Keratinocyte (primary cell): Measurements from ENCODE around the gene FRG1. TPM values are rescaled to one million over a fixed set of nuclear protein-coding genes. Genes with fewer than 3 reads are reported as not detected.
A peak's percentile ranks its signal among the peaks of the same experiment; 100 is the strongest.
"Not testable (repeated sequence)": the region's sequence is repeated elsewhere in the genome, so short reads cannot be mapped to it uniquely, and the experiment has no call there.

Experiments
- DNase-seq: peaks from one replicate; pipeline ENCODE4 v3.0.0-alpha.2; 2011; ENCODE audit warnings: low read depth, missing footprints, low spot score
- FAIRE-seq: peaks from 2 replicates; lab custom pipeline; 2011; peaks lifted over from hg19 to GRCh38; lab: Jason Lieb, UNC
- H2AFZ ChIP-seq: 2 replicates; pipeline ENCODE4 v1.6.0; 2012; ENCODE audit warnings: low read length, control low read depth, inconsistent platforms; ENCODE audit not compliant: control insufficient read depth
- H3K27ac ChIP-seq: 2 replicates; pipeline ENCODE4 v1.5.1; 2011; ENCODE audit warnings: low read length; ENCODE audit not compliant: control insufficient read depth, insufficient read depth
- H3K27me3 ChIP-seq: 3 replicates; pipeline ENCODE4 v1.6.0; 2011; ENCODE audit warnings: low read length; ENCODE audit not compliant: control insufficient read depth, insufficient read depth; ENCODE audit errors: extremely low read depth
- H3K36me3 ChIP-seq, 2 experiments: 2 replicates in 1 of 2; 3 replicates in 1 of 2; pipeline ENCODE4 v1.5.1; 2011; ENCODE audit warnings: low read length in 2 of 2, mild to moderate bottlenecking in 1 of 2; ENCODE audit not compliant: control insufficient read depth in 2 of 2, insufficient read depth in 2 of 2; ENCODE audit errors: extremely low read depth in 1 of 2
- H3K4me1 ChIP-seq: 3 replicates; pipeline ENCODE4 v1.5.1; 2011; ENCODE audit warnings: low read length; ENCODE audit not compliant: control insufficient read depth, insufficient read depth; ENCODE audit errors: extremely low read depth
- H3K4me2 ChIP-seq: 3 replicates; pipeline ENCODE4 v1.6.0; 2011; ENCODE audit warnings: low read depth, low read length; ENCODE audit not compliant: control insufficient read depth, insufficient read depth; ENCODE audit errors: extremely low read depth
- H3K4me3 ChIP-seq, 3 experiments: fragments of 200-600 bp in 1 of 3; sonication (generic) in 1 of 3; 2 replicates in 2 of 3; 3 replicates in 1 of 3; pipeline ENCODE4 v1.5.1; 2011 to 2016; ENCODE audit warnings: low read length in 3 of 3, mild to moderate bottlenecking in 3 of 3, control low read depth in 2 of 3, inconsistent platforms in 1 of 3, low read depth in 1 of 3, mixed read lengths in 1 of 3, mixed run types in 1 of 3, moderate library complexity in 1 of 3; ENCODE audit not compliant: control insufficient read depth in 2 of 3, insufficient read depth in 2 of 3; ENCODE audit errors: extremely low read depth in 1 of 3
- H3K79me2 ChIP-seq: 2 replicates; pipeline ENCODE4 v1.6.0; 2012; ENCODE audit warnings: low read length; ENCODE audit not compliant: control insufficient read depth, insufficient read depth
- H3K9ac ChIP-seq: 3 replicates; pipeline ENCODE4 v1.6.0; 2011; ENCODE audit warnings: low read length; ENCODE audit not compliant: control insufficient read depth, insufficient read depth; ENCODE audit errors: extremely low read depth
- H3K9me1 ChIP-seq: 3 replicates; pipeline ENCODE4 v1.6.0; 2011; ENCODE audit warnings: low read length; ENCODE audit not compliant: control insufficient read depth, insufficient read depth; ENCODE audit errors: extremely low read depth
- H3K9me3 ChIP-seq: 2 replicates; pipeline ENCODE4 v1.5.1; 2012; ENCODE audit warnings: low read depth, low read length; ENCODE audit not compliant: control insufficient read depth
- H4K20me1 ChIP-seq: 3 replicates; pipeline ENCODE4 v1.6.0; 2011; ENCODE audit warnings: low read length; ENCODE audit not compliant: control insufficient read depth, insufficient read depth; ENCODE audit errors: extremely low read depth
- EZH2 ChIP-seq: IDR thresholded peaks from one replicate; pipeline ENCODE4 v1.6.1; 2012; ENCODE audit warnings: inconsistent platforms, mild to moderate bottlenecking, low read length, moderate library complexity
- dilution Hi-C: fragments of 300-500 bp; cut with MboI; formaldehyde crosslinking; loops from one replicate; pipeline ENCODE4 v1.7.0; 2020; ENCODE audit warnings: low sequenced_read_pairs; ENCODE audit not compliant: extremely low pct_ligation_motif_present
- polyA plus RNA-seq, 5 experiments: library from polyadenylated mRNA; depleted of rRNA in 3 of 5; stranded (reverse) in 3 of 5; stranded (forward) in 1 of 5; unstranded in 1 of 5; fragments of >200 nt; gene quantifications; 1 replicate in 1 of 5; 2 replicates in 3 of 5; 3 replicates in 1 of 5; pipeline versions ENCODE4 v1.2.1 to v1.2.3, GENCODE V29; 2011 to 2012; ENCODE audit warnings: missing spikeins in 2 of 5, low read depth in 1 of 5, low replicate concordance in 1 of 5
- TF ChIP-seq, protein P1 (sequence below), 3 experiments: IDR thresholded peaks in 1 of 3; conservative IDR thresholded peaks in 1 of 3; optimal IDR thresholded peaks in 1 of 3; 2 replicates in 2 of 3; 3 replicates in 1 of 3; pipeline versions ENCODE3 to v1.5.1; 2011; ENCODE audit warnings: low read length in 3 of 3, mild to moderate bottlenecking in 3 of 3, moderate library complexity in 2 of 3, control low read depth in 1 of 3, inconsistent platforms in 1 of 3; ENCODE audit not compliant: insufficient read depth in 2 of 3; ENCODE audit errors: extremely low read depth in 1 of 3

The FRG1 gene
- polyA plus RNA-seq, 1 donor (not counting 4 experiments of a cell fraction or from before 2014, with no cell fraction given), result 19.8 TPM

DNA sequence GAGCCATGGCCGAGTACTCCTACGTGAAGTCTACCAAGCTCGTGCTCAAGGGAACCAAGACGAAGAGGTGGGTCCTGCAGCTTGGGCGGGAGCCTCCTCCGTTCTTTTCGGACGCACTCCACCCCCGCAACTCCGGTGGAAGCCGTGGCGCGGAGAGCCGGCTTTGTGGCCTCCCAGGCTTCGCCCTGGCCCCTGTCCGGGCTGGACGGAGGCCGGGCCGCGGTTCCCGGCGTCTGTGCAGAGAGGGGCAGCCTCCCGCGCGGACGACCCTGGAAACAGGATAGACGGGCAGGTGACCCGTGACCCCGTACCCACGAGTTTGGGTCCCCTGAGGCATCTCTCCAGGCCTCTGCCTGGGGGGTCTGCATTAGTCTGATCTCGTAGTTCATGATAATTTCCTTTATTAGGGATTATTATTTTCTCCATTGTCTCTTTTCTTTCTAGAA lies 356 bp downstream of the FRG1 start:
- peaks cover 2% of the 10 kb centered on the region for H3K4me1 ChIP-seq
- H3K4me2 ChIP-seq, result peak overlapping the region; percentile 84
- peak overlapping the region; percentile 97 for H2AFZ ChIP-seq
- H3K9ac ChIP-seq, result peak overlapping the region; percentile 87
- H3K36me3 ChIP-seq, result no peaks in the 10 kb centered on the region
- H3K9me1 ChIP-seq, result no peaks in the 10 kb centered on the region
- dilution Hi-C loops, result no loop called here
- no peak for TF ChIP-seq EZH2
- TF ChIP-seq, protein P1, sequence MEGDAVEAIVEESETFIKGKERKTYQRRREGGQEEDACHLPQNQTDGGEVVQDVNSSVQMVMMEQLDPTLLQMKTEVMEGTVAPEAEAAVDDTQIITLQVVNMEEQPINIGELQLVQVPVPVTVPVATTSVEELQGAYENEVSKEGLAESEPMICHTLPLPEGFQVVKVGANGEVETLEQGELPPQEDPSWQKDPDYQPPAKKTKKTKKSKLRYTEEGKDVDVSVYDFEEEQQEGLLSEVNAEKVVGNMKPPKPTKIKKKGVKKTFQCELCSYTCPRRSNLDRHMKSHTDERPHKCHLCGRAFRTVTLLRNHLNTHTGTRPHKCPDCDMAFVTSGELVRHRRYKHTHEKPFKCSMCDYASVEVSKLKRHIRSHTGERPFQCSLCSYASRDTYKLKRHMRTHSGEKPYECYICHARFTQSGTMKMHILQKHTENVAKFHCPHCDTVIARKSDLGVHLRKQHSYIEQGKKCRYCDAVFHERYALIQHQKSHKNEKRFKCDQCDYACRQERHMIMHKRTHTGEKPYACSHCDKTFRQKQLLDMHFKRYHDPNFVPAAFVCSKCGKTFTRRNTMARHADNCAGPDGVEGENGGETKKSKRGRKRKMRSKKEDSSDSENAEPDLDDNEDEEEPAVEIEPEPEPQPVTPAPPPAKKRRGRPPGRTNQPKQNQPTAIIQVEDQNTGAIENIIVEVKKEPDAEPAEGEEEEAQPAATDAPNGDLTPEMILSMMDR (optimal IDR thresholded peaks at IDR 0.05 in 1 of 3, IDR thresholded peaks at IDR 0.05 in 1 of 3, conservative IDR thresholded peaks at IDR 0.05 in 1 of 3; ENCODE audit: extremely low read depth in 1 of 3, insufficient read depth in 2 of 3, low read length in 3 of 3), result no peak
- no peaks in the 10 kb centered on the region for H4K20me1 ChIP-seq
- peak overlapping the region; percentile 80 to 86 (median 83) for H3K4me3 ChIP-seq
- FAIRE-seq (no peak), DNase-seq (no peak)
- peaks cover 24% of the 10 kb centered on the region for H3K79me2 ChIP-seq
- no peaks in the 10 kb centered on the region for H3K9me3 ChIP-seq
- H3K27me3 ChIP-seq, result no peaks in the 10 kb centered on the region
- H3K27ac ChIP-seq, result peak overlapping the region; percentile 82

DNA sequence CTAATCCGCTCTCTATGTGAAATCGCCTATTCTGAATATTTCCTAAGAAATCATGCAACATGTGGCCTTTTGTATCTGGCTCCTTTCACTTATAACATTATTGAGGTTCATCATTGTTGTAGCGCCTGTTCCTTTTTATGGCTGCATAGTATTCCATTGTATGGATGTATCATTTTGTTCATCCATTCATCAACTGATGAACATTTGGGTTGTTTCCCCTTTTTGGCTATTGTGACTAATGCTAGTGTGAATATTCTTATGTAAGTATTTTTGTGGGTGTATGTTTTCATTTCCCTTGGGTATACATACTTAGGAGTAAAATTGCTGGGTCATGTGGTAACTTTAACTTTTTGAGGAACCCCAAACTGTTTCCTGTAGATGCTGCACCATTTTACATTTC lies 1.7 kb downstream of the FRG1 start:
- dilution Hi-C loops, H4K20me1 ChIP-seq, FAIRE-seq: not testable (repeated sequence)

GRCh38 chr4:189944077-189944476 lies 3.4 kb downstream of the FRG1 start:
- H4K20me1 ChIP-seq, DNase-seq, H3K9ac ChIP-seq, H3K4me2 ChIP-seq, H2AFZ ChIP-seq, H3K9me3 ChIP-seq, FAIRE-seq, dilution Hi-C loops, H3K4me1 ChIP-seq, H3K36me3 ChIP-seq, H3K9me1 ChIP-seq, H3K4me3 ChIP-seq, H3K27ac ChIP-seq, H3K27me3 ChIP-seq: not testable (repeated sequence)
- peaks cover 34% of the 10 kb centered on the region for H3K79me2 ChIP-seq

More for the DNA sequence above, 1.7 kb downstream of the FRG1 start:
- H3K9ac ChIP-seq, H3K9me1 ChIP-seq, DNase-seq, H3K36me3 ChIP-seq, H3K4me3 ChIP-seq, H3K27ac ChIP-seq, H3K27me3 ChIP-seq, H3K4me2 ChIP-seq, H2AFZ ChIP-seq, H3K9me3 ChIP-seq, H3K4me1 ChIP-seq: not testable (repeated sequence)
- peaks cover 26% of the 10 kb centered on the region for H3K79me2 ChIP-seq

DNA sequence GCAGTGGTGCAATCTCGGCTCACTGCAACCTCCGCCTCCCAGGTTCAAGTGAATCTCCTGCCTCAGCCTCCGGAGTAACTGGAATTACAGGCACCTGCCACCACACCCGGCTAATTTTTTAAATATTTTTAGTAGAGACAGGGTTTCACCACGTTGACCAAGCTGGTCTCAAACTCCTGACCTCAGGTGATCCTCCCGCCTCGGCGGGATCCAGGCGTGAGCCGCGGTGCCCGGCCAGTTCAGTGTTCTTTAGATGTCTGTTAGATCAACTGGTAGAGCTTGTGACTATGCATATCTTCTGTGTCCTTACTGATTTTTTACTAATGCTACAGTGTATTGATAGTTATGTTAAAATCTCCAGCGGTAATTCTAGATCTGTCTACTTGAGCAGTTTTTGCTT lies 6.2 kb downstream of the FRG1 start:
- H4K20me1 ChIP-seq, H2AFZ ChIP-seq, dilution Hi-C loops, H3K4me2 ChIP-seq, H3K9ac ChIP-seq, H3K4me1 ChIP-seq, H3K9me1 ChIP-seq, H3K36me3 ChIP-seq, H3K9me3 ChIP-seq, H3K27ac ChIP-seq, FAIRE-seq, DNase-seq, H3K4me3 ChIP-seq, H3K27me3 ChIP-seq: not testable (repeated sequence)
- peaks cover 30% of the 10 kb centered on the region for H3K79me2 ChIP-seq
